LNCaP clone FGC (cell line): Measurements from ENCODE around the gene BBC3.

Source experiments
- DNase-seq: peaks from one replicate; pipeline ENCODE4 v3.0.0-alpha.2; 2011; ENCODE audit warnings: low read depth
- H3K4me3 ChIP-seq: 2 replicates; pipeline ENCODE4 v1.5.1; 2011; ENCODE audit warnings: mild to moderate bottlenecking, low read depth, low read length, control low read depth
- CTCF ChIP-seq: IDR thresholded peaks from 2 replicates; pipeline ENCODE4 v1.5.1; 2012; ENCODE audit warnings: mild to moderate bottlenecking; ENCODE audit not compliant: control insufficient read depth, insufficient read depth; ENCODE audit errors: extremely low read depth

Gene BBC3

GRCh38 chr19:47187335-47187655 lies 43.7 kb downstream of the BBC3 start:
- no peak for DNase-seq
- no peak for TF ChIP-seq CTCF
- H3K4me3 ChIP-seq = no peak overlapping the region

GRCh38 chr19:47186446-47187334 lies 44.3 kb downstream of the BBC3 start:
- no peak for DNase-seq
- no peak overlapping the region for H3K4me3 ChIP-seq
- TF ChIP-seq CTCF = no peak

- no peak for DNase-seq
- H3K4me3 ChIP-seq = no peak overlapping the region
- no peak for TF ChIP-seq CTCF
These were observed 47.4 kb downstream of the BBC3 start for GRCh38 chr19:47183601-47184000.

- TF ChIP-seq CTCF = no peak
- no peak overlapping the region for H3K4me3 ChIP-seq
- no peak for DNase-seq
These were observed 51.2 kb downstream of the BBC3 start for GRCh38 chr19:47179653-47180310.

- TF ChIP-seq CTCF = no peak
- no peak overlapping the region for H3K4me3 ChIP-seq
- DNase-seq = no peak
These were observed 54.3 kb downstream of the BBC3 start for GRCh38 chr19:47176627-47177090.

- TF ChIP-seq CTCF = no peak
- no peak overlapping the region for H3K4me3 ChIP-seq
- DNase-seq = no peak
These were observed 54.9 kb downstream of the BBC3 start for GRCh38 chr19:47176071-47176626.
